ENCODE data around the gene KANK4. TPM values are rescaled to one million over a fixed set of nuclear protein-coding genes. Genes with fewer than 3 reads are reported as not detected.

The KANK4 gene
- total and polyA plus RNA-seq, 2 of the 8 experiments (the other 6 are each of a cell fraction or from before 2014, with no cell fraction given): 0.22 to 0.26 TPM

DNA sequence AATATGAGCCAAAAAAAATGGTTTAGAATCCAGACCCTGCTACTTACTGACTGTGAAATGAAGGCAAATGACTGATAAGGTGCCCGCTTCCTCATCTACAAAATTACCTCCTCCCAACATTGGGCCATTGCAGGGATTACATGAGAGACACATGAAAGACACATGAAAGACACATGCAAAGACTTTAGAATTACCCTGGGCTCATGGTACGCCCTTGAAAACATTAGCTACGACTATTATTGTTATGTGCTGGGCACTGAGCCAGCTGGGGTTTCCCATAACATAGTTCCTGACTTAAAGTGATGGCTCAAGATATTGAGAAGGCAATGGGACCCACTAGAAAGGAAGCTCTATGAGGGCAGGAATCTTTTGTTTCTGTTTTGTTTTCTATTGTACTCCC, 43.7 kb upstream of the KANK4 start (continued):
- TF ChIP-seq KDM4A (IDR thresholded peaks at IDR 0.05; ENCODE audit: low read depth, low read length, severe bottlenecking) (no peak), TBP (IDR thresholded peaks at IDR 0.05; ENCODE audit: low read depth, low read length) (no peak), SAP30 (IDR thresholded peaks at IDR 0.05; ENCODE audit: insufficient read depth, insufficient replicate concordance, low read length) (no peak), KDM5A (IDR thresholded peaks at IDR 0.05; ENCODE audit: low read length) (no peak), YY1 (IDR thresholded peaks at IDR 0.05; ENCODE audit: low read depth, low read length) (no peak)

Measured in H1 (cell line).